ENCODE measurements around the gene EEFSEC. TPM values are rescaled to one million over a fixed set of nuclear protein-coding genes. Genes with fewer than 3 reads are reported as not detected.

EEFSEC gene
- total RNA-seq, 1 donor from 2014 or later, result 16.2 TPM

DNA sequence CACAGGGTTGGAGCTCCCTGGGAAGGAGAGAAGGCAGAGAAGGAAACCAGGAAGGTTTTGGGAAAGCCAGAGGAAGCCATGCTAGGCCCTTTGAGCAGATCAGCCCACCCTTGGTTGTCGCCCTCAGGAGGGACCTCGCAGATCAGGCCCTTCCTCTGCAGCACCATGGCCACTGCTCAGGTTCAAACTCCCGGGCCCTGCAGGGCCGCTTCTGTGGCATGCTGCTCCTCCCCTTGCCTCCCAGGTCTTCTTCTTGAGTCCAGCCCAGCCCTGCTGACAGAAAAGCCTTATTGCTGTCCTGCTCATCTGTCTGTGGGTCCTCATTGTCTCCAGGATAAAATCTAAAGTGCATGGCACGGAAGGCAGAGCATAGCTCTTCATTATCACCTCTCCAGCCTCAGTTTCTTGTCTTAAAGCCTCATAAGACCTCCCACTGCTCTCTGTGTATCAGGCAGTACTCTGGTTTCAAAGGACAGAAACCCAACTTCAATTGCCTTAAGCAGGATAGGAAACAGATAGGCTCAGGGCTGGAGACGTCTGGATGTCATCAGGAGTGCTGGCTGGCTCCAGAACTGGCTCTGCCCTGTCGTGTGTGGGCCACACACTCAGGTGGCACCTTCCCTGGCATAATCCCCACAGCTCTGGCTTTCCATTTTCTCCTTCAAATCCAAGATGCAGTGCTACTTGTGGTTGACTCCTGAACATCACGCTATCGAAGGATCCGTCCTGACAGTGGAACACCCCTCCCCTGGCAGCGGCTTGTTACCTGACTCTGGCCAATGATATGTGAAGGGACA, 118.5 kb downstream of the EEFSEC start:
- peak in 1 of 2 donors; percentile 41 for DNase-seq (ENCODE audit: low spot score in 2 of 2)
- Histone ChIP-seq H3K4me3 (no peak overlapping the region), H3K36me3 (peaks cover 0 to 12% of the 10 kb centered on the region in 2 donors), H3K27me3 (no peaks in the 10 kb centered on the region), H3K9me3 (no peaks in the 10 kb centered on the region), H3K4me1 (no peaks in the 10 kb centered on the region), H3K27ac (no peak overlapping the region)
- intact Hi-C loops (cut with DNase I), result no loop called here
- TF ChIP-seq, protein P1, sequence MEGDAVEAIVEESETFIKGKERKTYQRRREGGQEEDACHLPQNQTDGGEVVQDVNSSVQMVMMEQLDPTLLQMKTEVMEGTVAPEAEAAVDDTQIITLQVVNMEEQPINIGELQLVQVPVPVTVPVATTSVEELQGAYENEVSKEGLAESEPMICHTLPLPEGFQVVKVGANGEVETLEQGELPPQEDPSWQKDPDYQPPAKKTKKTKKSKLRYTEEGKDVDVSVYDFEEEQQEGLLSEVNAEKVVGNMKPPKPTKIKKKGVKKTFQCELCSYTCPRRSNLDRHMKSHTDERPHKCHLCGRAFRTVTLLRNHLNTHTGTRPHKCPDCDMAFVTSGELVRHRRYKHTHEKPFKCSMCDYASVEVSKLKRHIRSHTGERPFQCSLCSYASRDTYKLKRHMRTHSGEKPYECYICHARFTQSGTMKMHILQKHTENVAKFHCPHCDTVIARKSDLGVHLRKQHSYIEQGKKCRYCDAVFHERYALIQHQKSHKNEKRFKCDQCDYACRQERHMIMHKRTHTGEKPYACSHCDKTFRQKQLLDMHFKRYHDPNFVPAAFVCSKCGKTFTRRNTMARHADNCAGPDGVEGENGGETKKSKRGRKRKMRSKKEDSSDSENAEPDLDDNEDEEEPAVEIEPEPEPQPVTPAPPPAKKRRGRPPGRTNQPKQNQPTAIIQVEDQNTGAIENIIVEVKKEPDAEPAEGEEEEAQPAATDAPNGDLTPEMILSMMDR (IDR thresholded peaks at IDR 0.05), result no peak

- H3K9me3 ChIP-seq, result no peaks in the 10 kb centered on the region
- no peaks in the 10 kb centered on the region for H3K27me3 ChIP-seq
Observed at GRCh38 chr3:128273109-128273840, 120.0 kb downstream of the EEFSEC start.

GRCh38 chr3:128273841-128274573, 120.7 kb downstream of the EEFSEC start:
- peaks cover 0 to 7% of the 10 kb centered on the region in 2 donors for H3K4me1 ChIP-seq
- intact Hi-C loops (cut with DNase I), result no loop called here
- TF ChIP-seq, protein P1 (IDR thresholded peaks at IDR 0.05), result no peak
- H3K4me3 ChIP-seq, result no peak overlapping the region
- no peaks in the 10 kb centered on the region for H3K27me3 ChIP-seq
- H3K27ac ChIP-seq, result no peak overlapping the region
- no peaks in the 10 kb centered on the region for H3K9me3 ChIP-seq
- peak in 1 of 2 donors; percentile 43 for DNase-seq (ENCODE audit: low spot score in 2 of 2)
- peaks cover 0 to 12% of the 10 kb centered on the region in 2 donors for H3K36me3 ChIP-seq

More at GRCh38 chr3:128273109-128273840, 120.0 kb downstream of the EEFSEC start:
- H3K36me3 ChIP-seq, result peaks cover 0 to 12% of the 10 kb centered on the region in 2 donors
- no peak overlapping the region for H3K27ac ChIP-seq
- intact Hi-C loops (cut with DNase I), result no loop called here
- DNase-seq (ENCODE audit: low spot score in 2 of 2), result peak in 1 of 2 donors; percentile 21
- TF ChIP-seq, protein P1 (IDR thresholded peaks at IDR 0.05), result no peak
- H3K4me3 ChIP-seq, result no peak overlapping the region
- H3K4me1 ChIP-seq, result no peaks in the 10 kb centered on the region

DNA sequence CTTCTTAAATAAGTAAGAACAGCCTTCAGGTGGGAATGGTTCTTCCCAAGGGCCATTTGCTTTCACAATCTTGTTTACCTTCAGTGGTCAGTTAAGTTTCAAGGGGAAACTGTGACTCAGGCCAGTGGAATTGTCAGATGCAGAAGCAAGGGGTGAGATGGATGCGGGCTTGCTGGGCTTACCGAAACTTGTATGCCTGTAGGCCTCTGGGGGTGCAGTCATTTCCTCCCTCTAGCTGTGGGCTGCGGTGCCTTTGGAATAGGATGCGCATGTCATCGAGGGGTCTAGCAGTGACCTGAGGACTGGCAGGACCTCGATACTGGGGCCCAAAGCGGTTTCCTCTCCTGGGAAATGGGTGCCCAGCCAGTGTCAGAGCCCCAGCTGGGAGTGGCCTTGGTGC, 121.6 kb downstream of the EEFSEC start:
- no peaks in the 10 kb centered on the region for H3K9me3 ChIP-seq
- H3K4me1 ChIP-seq, result peaks cover 0 to 11% of the 10 kb centered on the region in 2 donors
- peak in 1 of 2 donors; percentile 16 for DNase-seq (ENCODE audit: low spot score in 2 of 2)
- TF ChIP-seq, protein P1 (IDR thresholded peaks at IDR 0.05), result no peak
- intact Hi-C loops (cut with DNase I), result no loop called here
- no peak overlapping the region for H3K4me3 ChIP-seq
- H3K27me3 ChIP-seq, result no peaks in the 10 kb centered on the region
- no peak overlapping the region for H3K27ac ChIP-seq
- peaks cover 0 to 12% of the 10 kb centered on the region in 2 donors for H3K36me3 ChIP-seq

DNA sequence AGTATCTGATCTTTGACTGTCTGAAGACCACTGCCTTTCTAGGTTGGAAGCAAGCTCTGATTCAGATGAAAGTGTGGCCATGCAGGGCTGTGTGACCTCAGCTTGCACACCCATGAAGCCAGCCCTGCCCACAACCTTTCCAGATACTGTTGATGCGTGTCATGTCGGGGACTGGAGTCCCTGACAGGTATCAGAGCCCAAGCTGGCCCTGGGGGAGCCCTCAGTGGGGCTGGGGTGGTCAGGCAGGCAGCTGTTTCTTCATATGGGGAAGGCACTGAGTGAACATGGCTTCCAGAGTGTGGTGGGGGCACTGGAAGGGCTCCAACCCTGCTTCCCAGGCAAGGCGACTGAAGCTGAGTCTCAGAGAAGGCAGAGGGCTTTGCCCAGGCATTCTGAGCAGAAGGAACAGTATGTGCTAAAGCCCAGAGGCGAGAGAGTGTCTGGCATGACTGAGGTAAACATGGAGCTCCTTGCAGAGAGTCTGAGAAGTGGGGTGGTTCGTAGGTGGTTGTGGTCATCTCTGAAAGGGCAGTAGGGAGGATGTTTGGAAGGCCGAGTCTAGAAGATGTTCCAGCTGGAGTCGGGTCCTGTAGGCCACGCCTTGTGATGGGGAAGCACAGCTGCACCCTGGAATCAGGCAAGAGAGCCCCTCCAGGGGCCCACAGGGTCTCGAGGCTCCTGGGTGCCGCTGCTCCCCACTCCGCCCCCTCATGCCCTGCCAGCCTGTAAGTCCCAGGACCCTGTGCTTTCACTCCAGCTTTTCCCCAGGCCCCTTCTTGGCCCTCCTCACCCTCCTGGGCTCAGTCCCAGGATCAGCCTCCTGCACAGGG, 122.2 kb downstream of the EEFSEC start:
- intact Hi-C loops (cut with DNase I), result no loop called here
- DNase-seq (ENCODE audit: low spot score in 2 of 2), result peak in 1 of 2 donors; percentile 51
- Histone ChIP-seq H3K4me3 (no peak overlapping the region), H3K27me3 (no peaks in the 10 kb centered on the region), H3K9me3 (no peaks in the 10 kb centered on the region), H3K36me3 (peaks cover 0 to 12% of the 10 kb centered on the region in 2 donors), H3K27ac (no peak overlapping the region), H3K4me1 (peaks cover 0 to 11% of the 10 kb centered on the region in 2 donors)
- TF ChIP-seq, protein P1 (IDR thresholded peaks at IDR 0.05), result no peak
